Ishikawa (cell line): ENCODE results near the gene NR6A1.

Experiments
- CREB1 ChIP-seq: IDR thresholded peaks from 2 replicates; pipeline ENCODE4 v1.6.1; 2012; ENCODE audit warnings: low read depth
- TAF1 ChIP-seq: IDR thresholded peaks from 2 replicates; pipeline ENCODE4 v1.6.1; 2012; ENCODE audit warnings: low read depth, mild to moderate bottlenecking
- TF ChIP-seq, protein P1 (sequence below): IDR thresholded peaks from 2 replicates; pipeline ENCODE4 v1.6.1; 2012; ENCODE audit warnings: low read depth, mild to moderate bottlenecking

DNA sequence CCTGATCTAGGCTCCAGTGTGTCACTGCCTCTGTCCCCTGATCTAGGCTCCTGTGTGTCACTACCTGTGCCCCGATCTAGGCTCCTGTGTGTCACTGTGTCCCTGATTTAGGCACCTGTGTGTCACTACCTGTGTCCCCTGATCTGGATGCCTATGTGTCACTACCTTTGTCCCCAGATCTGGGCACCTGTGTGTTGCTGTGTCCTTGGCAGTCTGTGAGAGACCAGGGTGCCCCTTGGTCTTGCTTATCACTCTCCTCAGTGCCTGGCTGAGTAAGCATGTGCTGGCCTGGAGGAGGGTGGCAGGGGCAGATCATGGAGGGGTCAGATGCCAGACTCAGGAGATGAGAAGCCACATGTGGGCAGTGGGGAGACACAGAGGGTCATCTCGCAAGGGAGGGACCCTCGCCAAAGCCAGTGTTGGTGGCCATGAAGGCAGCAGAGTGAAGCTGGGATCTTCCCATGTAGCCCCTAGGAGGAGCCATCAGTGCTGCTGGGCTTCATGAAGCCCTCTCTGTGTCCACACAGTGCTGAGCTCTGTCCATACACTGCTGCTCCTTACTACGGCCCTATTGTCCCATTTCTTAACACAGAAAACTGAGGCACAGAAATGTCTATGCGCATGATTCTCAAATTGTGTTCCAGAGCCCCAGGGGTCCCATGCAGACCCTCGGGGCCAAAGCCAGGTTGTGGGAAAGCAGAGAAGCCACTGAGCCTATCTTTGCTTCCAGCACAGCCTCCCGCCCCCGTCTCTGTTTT is 21.3 kb upstream of the NR6A1 start:
- TF ChIP-seq CREB1 (no peak), TAF1 (no peak)
- TF ChIP-seq, protein P1, sequence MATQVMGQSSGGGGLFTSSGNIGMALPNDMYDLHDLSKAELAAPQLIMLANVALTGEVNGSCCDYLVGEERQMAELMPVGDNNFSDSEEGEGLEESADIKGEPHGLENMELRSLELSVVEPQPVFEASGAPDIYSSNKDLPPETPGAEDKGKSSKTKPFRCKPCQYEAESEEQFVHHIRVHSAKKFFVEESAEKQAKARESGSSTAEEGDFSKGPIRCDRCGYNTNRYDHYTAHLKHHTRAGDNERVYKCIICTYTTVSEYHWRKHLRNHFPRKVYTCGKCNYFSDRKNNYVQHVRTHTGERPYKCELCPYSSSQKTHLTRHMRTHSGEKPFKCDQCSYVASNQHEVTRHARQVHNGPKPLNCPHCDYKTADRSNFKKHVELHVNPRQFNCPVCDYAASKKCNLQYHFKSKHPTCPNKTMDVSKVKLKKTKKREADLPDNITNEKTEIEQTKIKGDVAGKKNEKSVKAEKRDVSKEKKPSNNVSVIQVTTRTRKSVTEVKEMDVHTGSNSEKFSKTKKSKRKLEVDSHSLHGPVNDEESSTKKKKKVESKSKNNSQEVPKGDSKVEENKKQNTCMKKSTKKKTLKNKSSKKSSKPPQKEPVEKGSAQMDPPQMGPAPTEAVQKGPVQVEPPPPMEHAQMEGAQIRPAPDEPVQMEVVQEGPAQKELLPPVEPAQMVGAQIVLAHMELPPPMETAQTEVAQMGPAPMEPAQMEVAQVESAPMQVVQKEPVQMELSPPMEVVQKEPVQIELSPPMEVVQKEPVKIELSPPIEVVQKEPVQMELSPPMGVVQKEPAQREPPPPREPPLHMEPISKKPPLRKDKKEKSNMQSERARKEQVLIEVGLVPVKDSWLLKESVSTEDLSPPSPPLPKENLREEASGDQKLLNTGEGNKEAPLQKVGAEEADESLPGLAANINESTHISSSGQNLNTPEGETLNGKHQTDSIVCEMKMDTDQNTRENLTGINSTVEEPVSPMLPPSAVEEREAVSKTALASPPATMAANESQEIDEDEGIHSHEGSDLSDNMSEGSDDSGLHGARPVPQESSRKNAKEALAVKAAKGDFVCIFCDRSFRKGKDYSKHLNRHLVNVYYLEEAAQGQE, result no peak
